Stimulated activated CD4-positive, alpha-beta T cell treated with anti-CD3 and anti-CD28 coated beads, Interleukin-4, amount 100 ng/mL, for 24 hours (primary cell): ENCODE results near the gene TGOLN2.
"Not testable (repeated sequence)": the region's sequence is repeated elsewhere in the genome, so short reads cannot be mapped to it uniquely, and the experiment has no call there.

Source experiments
- DNase-seq: peaks from one replicate; pipeline ENCODE4 v3.0.0-alpha.2; 2020

The TGOLN2 gene

DNA sequence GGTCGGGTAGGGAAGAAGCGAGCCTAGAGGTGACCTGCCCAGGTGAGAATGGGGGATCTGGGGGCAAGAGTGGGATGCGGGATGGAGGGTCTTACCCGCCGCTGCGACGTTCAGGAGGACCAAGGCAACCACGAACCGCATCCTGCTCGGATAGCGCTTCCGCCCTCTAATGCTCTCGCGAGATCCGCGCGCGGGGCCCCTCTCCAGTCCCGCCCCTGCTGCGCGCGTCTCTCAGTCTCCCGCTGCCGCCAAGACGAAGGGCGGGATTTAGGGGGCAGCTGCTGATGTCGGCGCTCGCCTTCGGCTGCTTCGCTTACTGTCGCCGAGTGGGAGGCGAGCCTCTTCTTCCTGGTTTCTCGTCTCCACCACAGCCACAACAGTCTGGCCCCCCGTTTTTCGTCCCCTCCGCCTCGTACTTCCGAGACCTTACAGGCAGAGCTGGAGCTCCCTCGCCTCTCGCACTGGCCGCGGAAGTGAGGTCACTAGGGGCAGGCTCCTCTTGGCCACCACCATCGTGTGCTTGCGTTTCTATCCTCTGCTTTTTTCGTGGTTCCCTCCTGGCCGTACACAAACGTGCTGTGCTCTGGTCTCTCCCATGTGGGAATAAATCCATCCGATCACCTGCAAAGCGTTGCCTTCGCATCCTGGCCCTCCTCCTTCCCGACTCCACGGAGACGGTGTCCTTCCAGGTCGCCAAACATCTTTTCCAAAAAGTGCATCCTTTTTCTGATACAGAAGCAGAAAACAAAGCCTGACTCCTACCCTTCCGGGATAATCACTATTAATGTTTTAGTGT, at the start of gene TGOLN2:
Gene TGOLN2, minus strand, starts transcription at position 168 of the 796 bp plus-strand sequence. Its CDS starts 27 bp downstream, at position 141.
- DNase-seq, result peak; percentile 94

DNA sequence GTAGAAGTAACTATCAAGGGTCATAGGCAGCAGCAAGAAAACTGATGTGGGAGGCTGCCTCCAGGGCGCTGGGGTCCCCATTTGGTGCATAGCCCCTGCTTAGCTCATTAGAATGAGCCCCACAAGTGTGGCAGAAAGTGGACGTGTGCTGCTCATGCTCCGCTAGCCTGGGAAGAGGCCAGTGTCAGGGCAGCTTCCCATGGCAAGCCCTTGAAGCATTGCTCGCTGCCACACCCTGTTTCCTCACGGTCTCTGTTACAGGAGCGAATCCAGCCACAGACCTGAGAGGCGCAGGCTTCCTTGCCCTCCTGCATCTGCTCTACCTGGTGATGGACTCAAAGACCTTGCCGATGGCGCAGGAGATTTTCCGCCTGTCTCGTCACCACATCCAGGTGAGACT, 49.3 kb upstream of the TGOLN2 start:
- no peak for DNase-seq

DNA sequence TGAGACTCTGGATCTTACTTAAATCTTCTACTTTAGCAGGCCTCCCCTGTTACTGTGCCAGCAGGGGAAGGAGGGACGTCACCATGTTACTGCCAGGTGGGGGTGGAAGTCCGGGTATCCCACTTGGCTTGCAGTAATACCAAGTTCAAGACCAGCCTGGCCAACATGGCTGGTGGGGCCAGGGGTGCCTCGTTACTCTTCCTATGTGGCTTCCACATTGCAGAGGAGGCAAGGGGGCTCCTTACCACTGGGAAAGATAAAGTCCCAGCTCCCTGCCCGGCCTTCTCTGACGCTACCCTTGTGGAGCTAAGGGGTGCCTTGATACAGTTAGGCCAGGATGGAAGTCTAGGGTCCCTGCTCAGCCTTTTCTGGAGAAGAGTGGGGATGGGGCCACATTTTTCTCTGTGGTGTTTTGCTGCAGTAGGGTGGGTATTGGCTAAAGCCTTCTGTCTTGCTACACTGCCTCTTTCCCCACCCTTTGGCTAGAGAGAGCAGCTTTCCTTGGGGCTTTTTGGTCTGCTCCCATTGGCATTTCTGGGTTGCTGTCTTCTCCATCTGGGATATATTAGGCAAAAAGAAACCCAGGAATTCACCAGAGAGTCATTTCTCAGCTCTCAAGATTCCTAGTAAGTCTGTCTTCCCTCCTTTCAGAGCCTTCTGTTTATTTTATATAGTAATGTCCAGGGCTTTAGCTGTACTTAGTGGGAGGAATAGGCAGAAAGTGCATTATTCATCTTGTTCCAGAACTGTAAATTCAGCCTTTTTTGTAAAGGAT, 48.7 kb upstream of the TGOLN2 start:
- DNase-seq, result no peak

DNA sequence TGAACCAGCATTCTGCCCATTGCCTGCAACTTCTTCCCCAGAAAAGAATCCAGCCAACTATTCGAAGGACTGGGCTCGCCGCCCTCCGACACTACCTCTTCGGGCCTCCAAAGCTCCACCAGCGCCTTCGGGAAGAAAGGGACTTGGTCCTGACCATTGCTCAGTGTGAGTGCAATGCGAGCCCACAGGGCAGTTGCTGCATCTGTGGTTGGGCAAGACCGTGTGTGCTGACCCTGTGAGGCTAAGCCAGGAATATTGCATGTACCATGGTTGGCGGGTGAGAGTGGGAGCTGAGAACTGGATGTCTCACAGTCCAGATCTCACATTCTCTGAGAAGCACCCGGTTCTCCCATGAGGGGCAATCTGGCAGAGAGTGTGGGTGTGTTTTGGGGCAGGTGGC, 43.3 kb upstream of the TGOLN2 start:
- no peak for DNase-seq

GRCh38 chr2:85369500-85369899, 41.7 kb upstream of the TGOLN2 start:
- no peak for DNase-seq

DNA sequence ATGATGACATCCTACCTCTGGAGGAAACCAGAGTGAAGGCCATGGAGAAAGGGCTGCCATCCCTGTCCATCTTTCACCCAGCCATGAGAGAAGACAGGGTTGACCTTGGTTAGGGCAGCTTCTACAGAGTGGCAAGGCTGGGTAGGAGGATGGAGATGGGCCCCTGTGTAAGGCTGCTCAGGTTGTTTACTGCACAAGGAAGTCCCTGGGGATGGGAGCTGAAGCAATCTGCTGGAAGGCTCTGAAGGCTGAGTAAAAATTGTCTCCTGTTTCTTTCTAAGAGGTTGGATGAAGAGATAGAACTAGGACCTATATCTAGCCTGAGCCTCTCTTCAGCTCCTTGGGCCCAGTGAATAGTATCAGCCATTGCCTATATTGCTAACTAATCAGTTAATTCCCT, 41.1 kb upstream of the TGOLN2 start:
- DNase-seq, result no peak

GRCh38 chr2:85367180-85367579, 39.4 kb upstream of the TGOLN2 start:
- no peak for DNase-seq

DNA sequence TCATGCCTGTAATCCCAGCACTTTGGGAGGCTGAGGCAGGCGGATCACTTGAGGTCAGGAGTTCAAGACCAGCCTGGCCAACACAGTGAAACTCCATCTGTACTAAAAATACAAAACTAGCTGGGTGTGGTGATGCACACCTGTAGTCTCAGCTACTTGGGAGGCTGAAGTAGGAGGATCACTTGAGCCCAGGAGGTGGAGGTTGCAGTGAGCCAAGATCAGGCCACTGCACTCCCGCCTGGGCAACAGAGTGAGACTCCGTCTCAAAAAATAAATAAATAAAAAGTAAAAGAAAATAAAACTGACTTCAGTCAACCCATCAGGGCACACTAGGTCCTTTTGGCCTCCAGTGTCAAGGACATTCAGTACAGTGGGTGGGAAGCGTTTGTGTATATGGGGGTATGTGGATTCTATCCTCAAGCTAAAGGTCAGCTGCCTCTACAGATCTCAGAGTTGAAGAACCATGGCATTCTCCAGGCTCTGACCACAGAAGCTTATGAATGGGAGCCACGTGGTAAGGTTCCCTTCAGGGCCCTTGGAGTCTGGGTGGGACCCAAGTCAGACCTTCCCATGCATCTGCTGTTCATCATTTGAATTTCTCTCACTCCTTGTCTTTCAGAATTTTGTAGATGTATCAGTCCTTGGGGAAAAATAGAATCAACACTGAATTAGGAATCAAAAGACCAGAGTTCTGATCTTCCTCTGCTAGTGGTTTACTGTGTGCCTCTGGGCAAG, 35.0 kb upstream of the TGOLN2 start:
- DNase-seq, result not testable (repeated sequence)

DNA sequence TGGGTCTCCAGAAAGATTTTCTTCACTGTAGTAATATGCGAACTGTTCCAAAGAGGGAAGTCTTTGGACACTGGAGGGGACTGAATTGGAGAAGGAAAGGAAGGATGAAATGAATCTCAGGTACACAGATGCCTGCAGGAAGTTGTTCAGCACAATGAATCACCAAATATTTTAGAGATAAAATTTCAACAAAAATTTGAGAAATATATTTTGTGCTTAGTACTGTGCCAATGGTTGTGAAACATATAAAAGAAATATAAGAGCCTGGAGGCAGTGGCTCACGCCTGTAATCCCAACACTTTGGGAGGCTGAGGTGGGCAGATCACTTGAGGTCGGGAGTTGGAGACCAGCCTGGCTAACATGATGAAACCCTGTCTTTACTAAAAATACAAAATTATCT, 29.9 kb upstream of the TGOLN2 start:
- DNase-seq, result no peak

DNA sequence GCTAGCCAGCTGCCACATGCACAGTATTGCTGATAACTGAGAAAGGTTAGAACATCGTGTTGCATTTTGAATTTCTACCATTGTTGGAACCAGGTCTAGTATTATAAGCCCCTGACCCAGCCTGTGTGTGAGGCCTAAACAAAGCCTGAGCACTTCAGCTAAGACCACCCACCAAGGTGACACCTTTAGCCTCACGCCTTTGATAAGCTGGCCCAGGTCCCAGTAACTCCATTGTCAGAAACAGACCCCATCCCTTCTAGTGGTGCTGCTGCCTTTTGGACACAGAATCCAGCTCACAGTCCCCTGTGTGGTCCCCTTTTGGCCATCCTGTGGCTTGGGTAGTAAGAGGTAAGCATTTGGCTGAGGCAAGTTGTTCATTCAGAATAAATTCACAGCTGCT, 28.4 kb upstream of the TGOLN2 start:
- DNase-seq, result no peak

DNA sequence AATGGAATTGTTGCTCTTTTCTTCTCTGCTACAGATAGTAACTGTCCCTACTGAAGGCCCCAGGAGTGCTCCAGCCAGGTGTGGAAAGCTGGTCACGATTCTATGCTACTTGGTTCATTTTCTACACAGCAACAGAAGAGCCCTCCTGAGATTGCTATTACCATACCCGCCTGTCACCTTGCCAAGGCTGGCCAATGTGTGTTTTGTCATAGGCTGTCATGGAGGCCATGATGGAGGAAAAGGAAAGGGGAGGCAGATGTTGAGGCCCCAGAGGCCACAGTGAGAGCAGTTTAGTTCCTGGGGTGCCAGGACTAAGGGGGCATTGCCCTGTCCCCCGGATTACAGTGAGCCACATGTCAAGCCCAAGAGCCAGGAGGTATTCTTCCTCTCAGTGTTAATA, 27.7 kb upstream of the TGOLN2 start:
- DNase-seq, result no peak

GRCh38 chr2:85355073-85355410, 27.3 kb upstream of the TGOLN2 start:
- DNase-seq, result peak; percentile 22

- DNase-seq, result peak; percentile 98
Measured at GRCh38 chr2:85354286-85355072, 26.7 kb upstream of the TGOLN2 start, which contains the start of the genes ELMOD3 and RETSAT. ELMOD3 (plus strand) TSS chr2:85354769; CDS start chr2:85357199, 2,430 bp downstream. RETSAT (minus strand) TSS chr2:85354528; CDS start chr2:85354507, 21 bp downstream.

- peak; percentile 14 for DNase-seq
Measured at GRCh38 chr2:85353876-85354285, 26.1 kb upstream of the TGOLN2 start.

GRCh38 chr2:85347599-85347998, 19.8 kb upstream of the TGOLN2 start:
- DNase-seq, result no peak

DNA sequence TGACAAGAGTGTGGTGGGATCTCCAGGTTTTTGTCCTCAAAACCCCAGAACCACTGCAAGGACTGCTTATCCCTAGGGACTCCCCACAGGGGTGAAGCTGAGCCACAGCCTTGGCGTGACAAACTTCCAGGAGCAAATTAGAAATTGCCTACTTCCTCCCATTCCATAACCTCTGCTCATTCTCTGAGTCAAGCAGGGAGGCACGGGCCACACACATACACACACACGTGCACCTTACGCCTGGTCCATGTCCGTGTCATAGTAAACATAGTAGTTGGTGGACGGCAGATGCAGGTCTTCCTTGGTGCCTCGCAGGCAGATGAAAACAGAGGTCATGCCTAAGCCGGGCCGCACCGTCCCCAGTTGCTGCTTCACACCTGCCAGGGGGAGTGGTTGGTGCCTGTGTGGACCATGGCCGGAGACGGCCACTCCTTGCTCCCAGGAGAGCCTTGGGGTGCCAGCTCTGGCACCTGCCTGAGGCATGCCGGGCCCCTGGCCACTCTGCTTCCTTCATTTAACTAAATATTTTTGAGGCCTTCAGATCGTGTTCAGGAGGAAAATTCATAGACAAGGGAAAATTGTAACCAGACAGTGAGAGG, 16.7 kb upstream of the TGOLN2 start:
- no peak for DNase-seq

DNA sequence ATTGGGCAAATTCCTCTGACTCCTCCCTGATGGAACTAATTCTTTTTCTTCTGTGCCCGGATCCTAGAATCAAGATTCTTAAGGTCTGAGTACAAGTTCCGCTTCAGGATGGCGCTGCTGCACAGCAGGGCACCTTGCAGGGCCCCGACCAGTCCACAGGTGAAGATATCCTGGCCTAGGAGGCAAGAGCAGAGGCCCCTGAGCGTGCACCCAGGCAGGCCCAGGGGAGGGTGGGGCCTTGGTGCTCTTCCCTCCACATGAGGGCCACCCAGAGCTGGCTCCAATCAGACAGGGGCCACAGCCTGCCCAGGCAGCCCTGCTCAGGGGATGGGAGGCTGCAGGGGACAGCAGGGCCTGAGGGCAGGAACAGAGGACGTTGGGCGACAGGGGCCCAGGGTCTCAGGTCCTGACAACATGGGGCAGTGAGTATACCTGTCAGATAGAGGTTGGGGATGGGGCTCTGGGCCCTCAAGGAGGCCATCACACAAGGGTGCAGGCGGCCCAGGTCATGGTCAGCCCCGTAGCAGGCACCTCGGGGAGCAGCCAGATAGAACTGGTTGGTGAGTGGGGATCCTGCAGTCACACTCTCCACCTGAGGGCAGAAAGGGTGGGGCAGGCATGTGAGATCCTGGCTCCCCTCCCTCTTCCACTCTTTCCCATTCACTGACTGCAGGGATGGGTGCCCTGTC, 15.6 kb upstream of the TGOLN2 start:
- DNase-seq, result not testable (repeated sequence)

GRCh38 chr2:85342156-85342555, 14.4 kb upstream of the TGOLN2 start:
- no peak for DNase-seq

GRCh38 chr2:85341269-85342029, 13.7 kb upstream of the TGOLN2 start:
- DNase-seq, result no peak

GRCh38 chr2:85340034-85340892, 12.5 kb upstream of the TGOLN2 start:
- no peak for DNase-seq
